Memory B cell (primary cell): ENCODE results near the gene CD8B.
"Not testable (repeated sequence)": the region's sequence is repeated elsewhere in the genome, so short reads cannot be mapped to it uniquely, and the experiment has no call there.

Experiments used
- ATAC-seq: fragments of 150-1000 bp; cut with Tn5 transposase; 2 replicates; pipeline ENCODE4 v1.10.0; 2021; ENCODE audit warnings: low read depth, mild to moderate bottlenecking, moderate library complexity
- DNase-seq, 2 donors: peaks; one replicate each; pipeline ENCODE4 v3.0.0; 2022; ENCODE audit warnings: low spot score in 2 of 2
- H3K27ac Mint-ChIP-seq: one replicate; pipeline ENCODE4 v1.8.0; 2022; ENCODE audit warnings: mild to moderate bottlenecking, moderate library complexity, mixed read lengths
- H3K27me3 Mint-ChIP-seq: one replicate; pipeline ENCODE4 v1.8.0; 2022; ENCODE audit warnings: mixed read lengths
- H3K36me3 Mint-ChIP-seq: one replicate; pipeline ENCODE4 v1.8.0; 2022; ENCODE audit warnings: mild to moderate bottlenecking, mixed read lengths
- H3K4me1 Mint-ChIP-seq: one replicate; pipeline ENCODE4 v1.8.0; 2022; ENCODE audit warnings: mixed read lengths
- H3K4me3 Mint-ChIP-seq: one replicate; pipeline ENCODE4 v1.8.0; 2022; ENCODE audit warnings: mild to moderate bottlenecking, moderate library complexity, mixed read lengths
- H3K9me3 Mint-ChIP-seq: one replicate; pipeline ENCODE4 v1.8.0; 2022; ENCODE audit warnings: mixed read lengths

Gene CD8B

DNA sequence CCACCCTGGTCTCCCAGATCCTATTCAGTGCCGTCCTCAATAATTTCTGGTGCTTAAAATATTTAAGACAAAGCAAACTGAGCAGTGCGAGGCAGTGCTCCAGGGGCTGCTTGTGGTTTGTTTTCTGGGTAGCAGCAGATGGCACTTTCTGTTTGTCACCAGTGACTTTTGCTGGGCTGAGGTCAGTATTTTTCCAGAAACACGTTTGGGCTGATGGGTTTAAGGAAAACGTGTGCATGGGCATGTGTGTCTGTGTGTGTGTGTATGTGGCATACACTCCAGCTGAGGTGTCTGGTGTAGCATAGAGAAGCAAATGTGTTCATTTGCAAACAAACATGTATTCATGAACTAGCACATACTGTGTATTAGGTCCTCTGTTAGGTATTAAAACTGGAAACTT is 10.1 kb downstream of the CD8B start:
- not testable (repeated sequence) for H3K4me3 Mint-ChIP-seq, ATAC-seq, H3K27ac Mint-ChIP-seq, H3K4me1 Mint-ChIP-seq, H3K36me3 Mint-ChIP-seq, DNase-seq, H3K27me3 Mint-ChIP-seq, H3K9me3 Mint-ChIP-seq

GRCh38 chr2:86842607-86843234 is 19.0 kb downstream of the CD8B start:
- not testable (repeated sequence) for H3K4me1 Mint-ChIP-seq, H3K27ac Mint-ChIP-seq, H3K4me3 Mint-ChIP-seq

GRCh38 chr2:86841330-86841729 is 20.4 kb downstream of the CD8B start:
- not testable (repeated sequence) for H3K9me3 Mint-ChIP-seq, H3K36me3 Mint-ChIP-seq, H3K27ac Mint-ChIP-seq, DNase-seq, H3K4me1 Mint-ChIP-seq, ATAC-seq, H3K4me3 Mint-ChIP-seq, H3K27me3 Mint-ChIP-seq

More at GRCh38 chr2:86842607-86843234, 19.0 kb downstream of the CD8B start:
- not testable (repeated sequence) for ATAC-seq, DNase-seq, H3K27me3 Mint-ChIP-seq, H3K9me3 Mint-ChIP-seq, H3K36me3 Mint-ChIP-seq

DNA sequence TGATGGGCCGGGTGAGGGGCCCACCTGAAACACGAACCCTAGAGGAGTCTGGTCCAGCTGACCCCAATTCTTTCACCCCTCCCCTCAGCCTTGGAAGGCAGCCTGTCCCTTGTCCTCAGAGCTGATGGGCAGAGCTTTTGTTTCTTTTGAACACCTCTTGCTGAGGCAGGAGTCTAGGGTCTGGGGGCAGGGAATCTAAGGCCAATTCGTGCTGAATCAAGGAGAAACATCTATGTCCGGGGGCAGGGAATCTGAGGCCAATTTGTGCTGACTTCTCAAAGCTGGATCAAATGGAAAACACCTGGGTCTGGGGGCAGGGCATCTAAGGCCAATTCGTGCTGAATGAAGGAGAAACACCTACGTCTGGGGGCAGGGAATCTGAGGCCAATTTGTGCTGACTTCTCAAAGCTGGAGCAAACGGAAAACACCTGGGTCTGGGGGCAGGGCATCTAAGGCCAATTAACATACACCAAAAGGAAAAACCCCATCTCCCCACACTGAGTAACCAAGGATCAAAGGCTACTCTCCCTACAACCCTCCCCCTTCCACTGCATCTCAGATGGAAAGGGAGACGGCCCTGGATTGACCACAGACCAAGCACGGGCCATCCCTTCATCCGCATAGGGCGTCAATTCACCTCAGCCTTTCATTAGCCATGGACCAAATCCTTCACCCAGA is 21.7 kb downstream of the CD8B start:
- not testable (repeated sequence) for DNase-seq, H3K27me3 Mint-ChIP-seq, H3K4me1 Mint-ChIP-seq, ATAC-seq, H3K9me3 Mint-ChIP-seq, H3K27ac Mint-ChIP-seq, H3K36me3 Mint-ChIP-seq, H3K4me3 Mint-ChIP-seq

GRCh38 chr2:86839455-86839854 is 22.2 kb downstream of the CD8B start:
- H3K27ac Mint-ChIP-seq, ATAC-seq: not testable (repeated sequence)

GRCh38 chr2:86837714-86838113 is 24.0 kb downstream of the CD8B start:
- not testable (repeated sequence) for H3K27ac Mint-ChIP-seq, ATAC-seq, DNase-seq, H3K9me3 Mint-ChIP-seq, H3K4me1 Mint-ChIP-seq, H3K36me3 Mint-ChIP-seq, H3K4me3 Mint-ChIP-seq, H3K27me3 Mint-ChIP-seq

More at GRCh38 chr2:86839455-86839854, 22.2 kb downstream of the CD8B start:
- H3K4me1 Mint-ChIP-seq, DNase-seq, H3K9me3 Mint-ChIP-seq, H3K27me3 Mint-ChIP-seq, H3K36me3 Mint-ChIP-seq, H3K4me3 Mint-ChIP-seq: not testable (repeated sequence)

- not testable (repeated sequence) for DNase-seq, H3K9me3 Mint-ChIP-seq, H3K36me3 Mint-ChIP-seq, H3K27me3 Mint-ChIP-seq, H3K4me1 Mint-ChIP-seq, H3K27ac Mint-ChIP-seq, ATAC-seq, H3K4me3 Mint-ChIP-seq
Measured at GRCh38 chr2:86836915-86837695, 24.6 kb downstream of the CD8B start.

DNA sequence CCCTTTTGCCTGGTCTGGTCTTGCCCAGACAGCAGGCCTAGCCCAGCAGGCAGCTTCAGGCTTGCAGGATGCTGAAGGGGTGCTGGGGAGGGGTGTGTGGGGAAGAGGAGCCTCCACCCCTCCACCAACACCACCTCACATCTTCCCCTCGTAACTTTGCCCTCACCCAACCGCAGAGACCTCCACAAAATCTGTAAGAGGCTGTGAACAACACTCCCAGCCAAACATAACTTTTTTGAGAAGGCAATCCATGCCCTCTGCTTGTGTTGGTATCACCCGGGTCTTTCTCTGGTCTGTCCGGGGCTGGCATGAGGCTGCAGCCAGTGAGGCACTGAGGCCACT is 26.2 kb downstream of the CD8B start:
- not testable (repeated sequence) for H3K36me3 Mint-ChIP-seq, H3K4me3 Mint-ChIP-seq, ATAC-seq, H3K27ac Mint-ChIP-seq, DNase-seq, H3K9me3 Mint-ChIP-seq, H3K4me1 Mint-ChIP-seq
- H3K27me3 Mint-ChIP-seq: peaks cover 13% of the 10 kb centered on the region

GRCh38 chr2:86833315-86833714 is 28.4 kb downstream of the CD8B start:
- Mint-ChIP-seq H3K36me3 (no peaks in the 10 kb centered on the region), H3K27me3 (peaks cover 13% of the 10 kb centered on the region), H3K9me3 (no peaks in the 10 kb centered on the region), H3K4me1 (peaks cover 2% of the 10 kb centered on the region), H3K4me3 (no peak overlapping the region), H3K27ac (no peak overlapping the region)
- ATAC-seq: no peak
- DNase-seq: no peak

GRCh38 chr2:86832334-86833096 is 29.2 kb downstream of the CD8B start:
- ATAC-seq (no peak), DNase-seq (no peak)
- no peaks in the 10 kb centered on the region for H3K9me3 Mint-ChIP-seq
- H3K27me3 Mint-ChIP-seq: peaks cover 13% of the 10 kb centered on the region
- no peaks in the 10 kb centered on the region for H3K36me3 Mint-ChIP-seq
- H3K27ac Mint-ChIP-seq: no peak overlapping the region
- H3K4me3 Mint-ChIP-seq: no peak overlapping the region
- peaks cover 2% of the 10 kb centered on the region for H3K4me1 Mint-ChIP-seq

- H3K4me1 Mint-ChIP-seq: peaks cover 2% of the 10 kb centered on the region
- ATAC-seq (no peak), DNase-seq (no peak)
- no peak overlapping the region for H3K27ac Mint-ChIP-seq
- H3K9me3 Mint-ChIP-seq: no peaks in the 10 kb centered on the region
- H3K27me3 Mint-ChIP-seq: peaks cover 12% of the 10 kb centered on the region
- no peaks in the 10 kb centered on the region for H3K36me3 Mint-ChIP-seq
- no peak overlapping the region for H3K4me3 Mint-ChIP-seq
Measured at GRCh38 chr2:86831537-86831936, 30.1 kb downstream of the CD8B start.

- H3K9me3 Mint-ChIP-seq: peaks cover 6% of the 10 kb centered on the region
- no peak overlapping the region for H3K27ac Mint-ChIP-seq
- no peak overlapping the region for H3K4me3 Mint-ChIP-seq
- H3K27me3 Mint-ChIP-seq: peaks cover 10% of the 10 kb centered on the region
- ATAC-seq: no peak
- no peaks in the 10 kb centered on the region for H3K36me3 Mint-ChIP-seq
- H3K4me1 Mint-ChIP-seq: peaks cover 2% of the 10 kb centered on the region
- DNase-seq: no peak
Measured at GRCh38 chr2:86826951-86827350, 34.7 kb downstream of the CD8B start.

GRCh38 chr2:86825693-86826381 is 35.8 kb downstream of the CD8B start:
- no peak for DNase-seq
- no peak overlapping the region for H3K27ac Mint-ChIP-seq

More at GRCh38 chr2:86825693-86826381, 35.8 kb downstream of the CD8B start:
- H3K27me3 Mint-ChIP-seq: peaks cover 4% of the 10 kb centered on the region
- H3K4me3 Mint-ChIP-seq: no peak overlapping the region
- peaks cover 2% of the 10 kb centered on the region for H3K36me3 Mint-ChIP-seq
- H3K4me1 Mint-ChIP-seq: peaks cover 2% of the 10 kb centered on the region
- peaks cover 6% of the 10 kb centered on the region for H3K9me3 Mint-ChIP-seq
- no peak for ATAC-seq
